HepG2 (cell line): Measurements from ENCODE around the gene SMCO4. TPM values are rescaled to one million over a fixed set of nuclear protein-coding genes. Genes with fewer than 3 reads are reported as not detected.

Experiments used
- ARHGAP35 ChIP-seq: sonication (generic); formaldehyde crosslinking; IDR thresholded peaks from 2 replicates; pipeline ENCODE4 v1.9.0; 2022; ENCODE audit warnings: mild to moderate bottlenecking, inconsistent platforms, moderate library complexity, missing genetic modification reagents, borderline replicate concordance
- ATF1 ChIP-seq: IDR thresholded peaks from 2 replicates; pipeline ENCODE4 v1.6.1; 2016; ENCODE audit warnings: mild to moderate bottlenecking, control low read depth
- ELF3 ChIP-seq: IDR thresholded peaks from 2 replicates; pipeline ENCODE4 v1.6.1; 2016; ENCODE audit warnings: missing genetic modification reagents, missing compliant biosample characterization
- HOXA3 ChIP-seq: sonication (generic); formaldehyde crosslinking; IDR thresholded peaks from 2 replicates; pipeline ENCODE4 v1.5.0; 2020; ENCODE audit warnings: missing genetic modification reagents
- IKZF4 ChIP-seq: sonication (generic); formaldehyde crosslinking; IDR thresholded peaks from 2 replicates; pipeline ENCODE4 v1.5.1; 2020; ENCODE audit warnings: borderline replicate concordance, mild to moderate bottlenecking, low read depth, missing genetic modification reagents; ENCODE audit errors: not compliant biosample characterization
- SOX5 ChIP-seq: IDR thresholded peaks from 2 replicates; pipeline ENCODE4 v1.6.1; 2016; ENCODE audit warnings: borderline replicate concordance
- SPEN ChIP-seq: sonication (generic); formaldehyde crosslinking; IDR thresholded peaks from 2 replicates; pipeline ENCODE4 v1.5.1; 2020; ENCODE audit warnings: low read depth, mild to moderate bottlenecking, missing genetic modification reagents
- TAF15 ChIP-seq: fragments of 200-400 bp; formaldehyde crosslinking; IDR thresholded peaks from one replicate; pipeline ENCODE4 v1.6.1; 2018; ENCODE audit warnings: mild to moderate bottlenecking, low read depth, low read length; ENCODE audit not compliant: poor library complexity, severe bottlenecking
- TBL1XR1 ChIP-seq: fragments of 150-350 bp; IDR thresholded peaks from 2 replicates; pipeline ENCODE4 v1.6.1; 2014; ENCODE audit warnings: borderline replicate concordance, low read length; ENCODE audit not compliant: partially characterized antibody
- ZNF251 ChIP-seq: sonication (generic); formaldehyde crosslinking; IDR thresholded peaks from 2 replicates; pipeline ENCODE4 v1.9.0; 2021; ENCODE audit warnings: mild to moderate bottlenecking, missing genetic modification reagents
- ZNF709 ChIP-seq: sonication (generic); formaldehyde crosslinking; IDR thresholded peaks from 2 replicates; pipeline ENCODE4 v1.5.0; 2020; ENCODE audit warnings: mild to moderate bottlenecking, missing genetic modification reagents
- ZSCAN29 ChIP-seq: sonication (generic); formaldehyde crosslinking; conservative IDR thresholded peaks from 2 replicates; pipeline ENCODE4 v1.4.0; 2020; ENCODE audit warnings: mild to moderate bottlenecking, missing genetic modification reagents
- polyA plus RNA-seq, 8 experiments: library from polyadenylated mRNA; depleted of rRNA in 3 of 8; stranded (reverse) in 7 of 8; unstranded in 1 of 8; fragments of >200 nt; fragmentation: Illumina TruSeq in 4 of 8; extraction: Trizol in 4 of 8; gene quantifications; 2 replicates each; pipeline versions ENCODE4 v1.2.1 to v1.2.3, GENCODE V29; 2011 to 2016; ENCODE audit warnings: low read depth in 4 of 8, missing spikeins in 1 of 8, mixed read lengths in 1 of 8; ENCODE audit not compliant: insufficient read depth in 1 of 8
- total RNA-seq, 5 experiments: library from RNA; depleted of rRNA; stranded (reverse); fragments of >200 nt; fragmentation: Illumina TruSeq; extraction: Trizol; gene quantifications; 2 replicates each; pipeline ENCODE4 v1.2.3, GENCODE V29; 2016; ENCODE audit warnings: low read depth in 1 of 5
- TF ChIP-seq, protein P1 (sequence below): sonication (generic); formaldehyde crosslinking; IDR thresholded peaks from 2 replicates; pipeline ENCODE4 v1.4.0; 2020; ENCODE audit warnings: mild to moderate bottlenecking, missing genetic modification reagents
- TF ChIP-seq, protein P2 (sequence below): sonication (generic); formaldehyde crosslinking; IDR thresholded peaks from 2 replicates; pipeline ENCODE4 v1.4.0; 2020; ENCODE audit warnings: mild to moderate bottlenecking, missing genetic modification reagents
- TF ChIP-seq, protein P3 (sequence below): sonication (generic); formaldehyde crosslinking; IDR thresholded peaks from 2 replicates; pipeline ENCODE4 v1.8.0; 2022; ENCODE audit warnings: mild to moderate bottlenecking, missing genetic modification reagents, moderate library complexity
- TF ChIP-seq, protein P4 (sequence below): sonication (generic); formaldehyde crosslinking; IDR thresholded peaks from 2 replicates; pipeline ENCODE4 v1.4.0; 2020; ENCODE audit warnings: missing genetic modification reagents, borderline replicate concordance

The SMCO4 gene
- total and polyA plus RNA-seq, 2 of the 13 experiments (the other 11 are each of a cell fraction or from before 2014, with no cell fraction given), result 10.6 to 28.5 TPM

- TF ChIP-seq TBL1XR1 (no peak), ELF3 (CRISPR knock-in tag) (no peak), IKZF4 (CRISPR knock-in tag) (no peak), ZNF251 (no peak), ZSCAN29 (CRISPR knock-in tag) (peak; percentile 84; the same call in 1 of the 2 replicates), ATF1 (CRISPR knock-in tag) (no peak), TAF15 (no peak), SOX5 (CRISPR knock-in tag) (no peak), ARHGAP35 (CRISPR knock-in tag) (no peak), HOXA3 (CRISPR knock-in tag) (0 out of 2 replicates have a peak, but pooled peaks have one; percentile 47), ZNF709 (CRISPR knock-in tag) (no peak), SPEN (CRISPR knock-in tag) (no peak)
- TF ChIP-seq, protein P1, sequence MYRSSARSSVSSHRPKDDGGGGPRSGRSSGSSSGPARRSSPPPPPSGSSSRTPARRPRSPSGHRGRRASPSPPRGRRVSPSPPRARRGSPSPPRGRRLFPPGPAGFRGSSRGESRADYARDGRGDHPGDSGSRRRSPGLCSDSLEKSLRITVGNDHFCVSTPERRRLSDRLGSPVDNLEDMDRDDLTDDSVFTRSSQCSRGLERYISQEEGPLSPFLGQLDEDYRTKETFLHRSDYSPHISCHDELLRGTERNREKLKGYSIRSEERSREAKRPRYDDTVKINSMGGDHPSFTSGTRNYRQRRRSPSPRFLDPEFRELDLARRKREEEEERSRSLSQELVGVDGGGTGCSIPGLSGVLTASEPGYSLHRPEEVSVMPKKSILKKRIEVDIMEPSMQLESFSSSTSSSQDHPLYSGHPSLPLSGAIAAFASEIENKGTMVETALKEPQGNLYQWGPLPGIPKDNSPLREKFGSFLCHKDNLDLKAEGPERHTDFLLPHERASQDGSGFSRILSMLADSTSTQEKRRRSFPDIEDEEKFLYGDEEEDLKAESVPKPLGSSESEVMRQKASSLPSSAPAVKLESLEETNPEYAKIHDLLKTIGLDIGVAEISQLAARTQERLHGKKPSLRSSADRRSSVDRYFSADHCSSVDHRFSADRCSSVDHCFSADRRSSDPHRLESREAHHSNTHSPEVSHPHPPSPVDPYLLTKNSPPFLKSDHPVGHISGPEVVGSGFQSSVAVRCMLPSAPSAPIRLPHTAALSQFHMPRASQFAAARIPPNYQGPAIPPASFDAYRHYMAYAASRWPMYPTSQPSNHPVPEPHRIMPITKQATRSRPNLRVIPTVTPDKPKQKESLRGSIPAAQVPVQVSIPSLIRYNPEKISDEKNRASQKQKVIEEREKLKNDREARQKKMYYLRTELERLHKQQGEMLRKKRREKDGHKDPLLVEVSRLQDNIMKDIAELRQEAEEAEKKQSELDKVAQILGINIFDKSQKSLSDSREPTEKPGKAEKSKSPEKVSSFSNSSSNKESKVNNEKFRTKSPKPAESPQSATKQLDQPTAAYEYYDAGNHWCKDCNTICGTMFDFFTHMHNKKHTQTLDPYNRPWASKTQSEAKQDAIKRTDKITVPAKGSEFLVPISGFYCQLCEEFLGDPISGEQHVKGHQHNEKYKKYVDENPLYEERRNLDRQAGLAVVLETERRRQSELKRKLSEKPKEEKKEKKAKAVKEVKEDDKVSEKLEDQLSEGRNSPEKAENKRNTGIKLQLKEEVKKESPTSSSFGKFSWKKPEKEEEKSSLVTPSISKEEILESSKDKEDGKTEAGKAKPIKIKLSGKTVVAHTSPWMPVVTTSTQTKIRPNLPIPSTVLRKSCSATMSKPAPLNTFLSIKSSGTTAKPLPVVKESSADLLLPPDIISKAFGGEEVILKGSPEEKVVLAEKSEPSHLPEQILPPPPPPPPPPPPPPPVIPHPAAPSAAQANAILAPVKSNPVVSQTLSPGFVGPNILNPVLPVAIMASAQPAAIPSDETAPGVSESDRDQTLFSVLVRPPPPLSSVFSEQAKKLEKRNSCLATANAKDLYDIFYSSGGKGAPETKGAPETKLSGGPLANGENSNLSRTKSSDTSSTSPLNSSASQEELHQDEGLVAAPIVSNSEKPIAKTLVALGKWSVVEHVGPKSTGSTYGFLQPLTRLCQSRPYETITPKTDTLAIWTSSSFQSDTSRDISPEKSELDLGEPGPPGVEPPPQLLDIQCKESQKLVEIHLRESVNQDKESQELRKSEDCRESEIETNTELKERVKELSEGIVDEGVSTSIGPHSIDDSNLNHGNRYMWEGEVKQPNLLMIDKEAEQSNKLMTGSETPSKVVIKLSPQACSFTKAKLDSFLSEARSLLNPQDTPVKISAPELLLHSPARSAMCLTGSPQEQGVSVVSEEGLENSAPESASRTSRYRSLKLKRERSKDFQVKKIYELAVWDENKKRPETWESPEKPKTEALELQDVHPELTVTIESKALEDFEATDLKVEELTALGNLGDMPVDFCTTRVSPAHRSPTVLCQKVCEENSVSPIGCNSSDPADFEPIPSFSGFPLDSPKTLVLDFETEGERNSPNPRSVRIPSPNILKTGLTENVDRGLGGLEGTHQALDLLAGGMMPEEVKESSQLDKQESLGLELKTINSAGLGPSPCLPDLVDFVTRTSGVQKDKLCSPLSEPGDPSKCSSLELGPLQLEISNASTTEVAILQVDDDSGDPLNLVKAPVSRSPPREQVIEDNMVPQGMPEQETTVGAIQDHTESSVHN (CRISPR knock-in tag), result no peak; the same call in 1 of the 2 replicates
- TF ChIP-seq, protein P2, sequence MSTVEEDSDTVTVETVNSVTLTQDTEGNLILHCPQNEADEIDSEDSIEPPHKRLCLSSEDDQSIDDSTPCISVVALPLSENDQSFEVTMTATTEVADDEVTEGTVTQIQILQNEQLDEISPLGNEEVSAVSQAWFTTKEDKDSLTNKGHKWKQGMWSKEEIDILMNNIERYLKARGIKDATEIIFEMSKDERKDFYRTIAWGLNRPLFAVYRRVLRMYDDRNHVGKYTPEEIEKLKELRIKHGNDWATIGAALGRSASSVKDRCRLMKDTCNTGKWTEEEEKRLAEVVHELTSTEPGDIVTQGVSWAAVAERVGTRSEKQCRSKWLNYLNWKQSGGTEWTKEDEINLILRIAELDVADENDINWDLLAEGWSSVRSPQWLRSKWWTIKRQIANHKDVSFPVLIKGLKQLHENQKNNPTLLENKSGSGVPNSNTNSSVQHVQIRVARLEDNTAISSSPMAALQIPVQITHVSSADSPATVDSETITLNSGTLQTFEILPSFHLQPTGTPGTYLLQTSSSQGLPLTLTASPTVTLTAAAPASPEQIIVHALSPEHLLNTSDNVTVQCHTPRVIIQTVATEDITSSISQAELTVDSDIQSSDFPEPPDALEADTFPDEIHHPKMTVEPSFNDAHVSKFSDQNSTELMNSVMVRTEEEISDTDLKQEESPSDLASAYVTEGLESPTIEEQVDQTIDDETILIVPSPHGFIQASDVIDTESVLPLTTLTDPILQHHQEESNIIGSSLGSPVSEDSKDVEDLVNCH (CRISPR knock-in tag), result no peak
- TF ChIP-seq, protein P3, sequence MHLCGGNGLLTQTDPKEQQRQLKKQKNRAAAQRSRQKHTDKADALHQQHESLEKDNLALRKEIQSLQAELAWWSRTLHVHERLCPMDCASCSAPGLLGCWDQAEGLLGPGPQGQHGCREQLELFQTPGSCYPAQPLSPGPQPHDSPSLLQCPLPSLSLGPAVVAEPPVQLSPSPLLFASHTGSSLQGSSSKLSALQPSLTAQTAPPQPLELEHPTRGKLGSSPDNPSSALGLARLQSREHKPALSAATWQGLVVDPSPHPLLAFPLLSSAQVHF, result no peak
- TF ChIP-seq, protein P4, sequence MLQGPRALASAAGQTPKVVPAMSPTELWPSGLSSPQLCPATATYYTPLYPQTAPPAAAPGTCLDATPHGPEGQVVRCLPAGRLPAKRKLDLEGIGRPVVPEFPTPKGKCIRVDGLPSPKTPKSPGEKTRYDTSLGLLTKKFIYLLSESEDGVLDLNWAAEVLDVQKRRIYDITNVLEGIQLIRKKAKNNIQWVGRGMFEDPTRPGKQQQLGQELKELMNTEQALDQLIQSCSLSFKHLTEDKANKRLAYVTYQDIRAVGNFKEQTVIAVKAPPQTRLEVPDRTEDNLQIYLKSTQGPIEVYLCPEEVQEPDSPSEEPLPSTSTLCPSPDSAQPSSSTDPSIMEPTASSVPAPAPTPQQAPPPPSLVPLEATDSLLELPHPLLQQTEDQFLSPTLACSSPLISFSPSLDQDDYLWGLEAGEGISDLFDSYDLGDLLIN (CRISPR knock-in tag), result no peak
These were observed 13.3 kb downstream of the SMCO4 start (continued) for GRCh38 chr11:93529707-93530467.
